ENCODE results near the gene DNAH9. TPM values are rescaled to one million over a fixed set of nuclear protein-coding genes. Genes with fewer than 3 reads are reported as not detected.

Gene DNAH9
- total and polyA plus RNA-seq, 2 of the 8 experiments (the other 6 are each of a cell fraction or from before 2014, with no cell fraction given): 0.21 to 0.86 TPM

DNA sequence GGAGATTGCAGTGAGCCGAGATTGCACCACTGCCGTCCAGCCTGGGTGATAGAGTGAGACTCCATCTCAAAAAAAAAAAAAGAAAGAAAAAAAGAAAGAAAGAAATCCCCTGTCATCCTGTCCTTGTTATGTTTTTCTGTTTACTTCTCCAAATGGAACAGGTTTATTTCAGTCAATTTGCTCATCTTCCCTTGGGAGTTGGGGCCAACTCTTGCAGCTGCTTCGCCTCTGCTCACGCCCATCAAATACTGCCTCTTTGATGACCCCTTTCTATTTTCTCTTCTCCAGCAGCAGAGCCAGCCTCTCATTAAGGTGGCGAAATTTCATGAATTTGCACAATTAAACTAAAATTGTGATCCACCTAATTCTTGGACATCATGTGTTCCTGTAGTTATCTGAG lies 225.6 kb downstream of the DNAH9 start:
- FAIRE-seq: no peak
- H4K8ac ChIP-seq (ENCODE audit: extremely low read depth, insufficient read depth, low read length): no peak overlapping the region
- H3K79me2 ChIP-seq (ENCODE audit: control insufficient read depth in 1 of 2, insufficient read depth in 2 of 2, low read length in 2 of 2): no peaks in the 10 kb centered on the region
- H3K4ac ChIP-seq (replicated peaks; ENCODE audit: insufficient read length, low read depth, low read length): no peak overlapping the region
- no peak overlapping the region for H2BK20ac ChIP-seq (ENCODE audit: low read length)
- H2BK15ac ChIP-seq (ENCODE audit: low read length): no peak overlapping the region
- H3K9ac ChIP-seq (replicated peaks in 1 of 4; ENCODE audit: extremely low read depth in 1 of 4, low read depth in 3 of 4, low read length in 3 of 4): no peak overlapping the region
- H3K36me3 ChIP-seq (ENCODE audit: control insufficient read depth in 2 of 4, insufficient read depth in 4 of 4, low read length in 3 of 4): no peaks in the 10 kb centered on the region
- H3K23me2 ChIP-seq (ENCODE audit: low read depth, low read length): no peaks in the 10 kb centered on the region; the same call in 1 of the 2 replicates
- no peak overlapping the region for H2AK5ac ChIP-seq (ENCODE audit: low read depth, low read length)
- H2BK120ac ChIP-seq (replicated peaks; ENCODE audit: low read depth, low read length): no peak overlapping the region
- no peak overlapping the region for H3K4me3 ChIP-seq (ENCODE audit: extremely low read depth in 1 of 4, insufficient read depth in 2 of 4, low read depth in 3 of 4, low read length in 4 of 4)
- no peak overlapping the region for H4K5ac ChIP-seq (ENCODE audit: insufficient read length, low read depth, low read length)
- TF ChIP-seq EZH2 (IDR thresholded peaks at IDR 0.05; ENCODE audit: low read depth, low read length, severe bottlenecking) (no peak), JUN (IDR thresholded peaks at IDR 0.05; ENCODE audit: low read depth, low read length) (no peak), RBBP5 (IDR thresholded peaks at IDR 0.05; ENCODE audit: borderline replicate concordance, low read depth, low read length) (no peak), YY1 (IDR thresholded peaks at IDR 0.05; ENCODE audit: low read depth, low read length) (no peak), BACH1 (IDR thresholded peaks at IDR 0.05; ENCODE audit: low read length) (no peak)
- H2BK5ac ChIP-seq (ENCODE audit: low read depth, low read length): no peak overlapping the region
- no peak overlapping the region for H3K23ac ChIP-seq (ENCODE audit: insufficient read length)
- no peaks in the 10 kb centered on the region for H3K9me3 ChIP-seq (ENCODE audit: insufficient read depth in 2 of 2, low read depth in 1 of 2, low read length in 1 of 2)
- no peak overlapping the region for H2AFZ ChIP-seq (ENCODE audit: low read length)
- no peak overlapping the region for H3K14ac ChIP-seq (ENCODE audit: insufficient read length)
- WGBS, 2 experiments (ENCODE audit: extremely low coverage in 1 of 2, insufficient coverage in 1 of 2, insufficient read length in 1 of 2, insufficient replicate concordance in 2 of 2, low coverage in 1 of 2, low lambda C conversion rate in 2 of 2, missing lambda C conversion rate in 1 of 2): 92% methylated on average over 5 of the region's 5 CpGs; no CpG with 5 or more reads in 1 of the 2 experiments
- H3K79me1 ChIP-seq (ENCODE audit: low read depth, low read length): no peaks in the 10 kb centered on the region
- no peak overlapping the region for H3K27ac ChIP-seq (ENCODE audit: low read depth, low read length)
- H3K56ac ChIP-seq (replicated peaks; ENCODE audit: insufficient read length, low read depth, low read length): no peak overlapping the region
- no peak overlapping the region for H3K4me2 ChIP-seq (ENCODE audit: insufficient read depth in 1 of 2, low read depth in 2 of 2, low read length in 2 of 2)
- POLR2A ChIA-PET (ENCODE audit: partially characterized antibody): no interaction called here
- no peaks in the 10 kb centered on the region for H4K20me1 ChIP-seq (replicated peaks in 1 of 2; ENCODE audit: control insufficient read depth in 1 of 2, insufficient read depth in 2 of 2, low read length in 2 of 2)
- no peak overlapping the region for H3K18ac ChIP-seq (ENCODE audit: extremely low read depth, low read length)
- H3K27me3 ChIP-seq (replicated peaks in 1 of 4; ENCODE audit: control insufficient read depth in 3 of 4, extremely low read depth in 1 of 4, insufficient read depth in 3 of 4, low read length in 3 of 4): no peaks in the 10 kb centered on the region
- no peaks in the 10 kb centered on the region for H3K4me1 ChIP-seq (replicated peaks in 1 of 4; ENCODE audit: control insufficient read depth in 3 of 4, insufficient read depth in 4 of 4, low read length in 3 of 4)
- H2BK12ac ChIP-seq (ENCODE audit: low read depth, low read length): no peak overlapping the region
- no peak overlapping the region for H4K91ac ChIP-seq (replicated peaks; ENCODE audit: insufficient read length, low read length)
- CTCF ChIA-PET (ENCODE audit: partially characterized antibody): no interaction called here
- no peak for DNase-seq (ENCODE audit: low read depth in 1 of 2, low spot score in 2 of 2)

Data from H1 (cell line).